ENCODE results near the gene RBBP4.

The RBBP4 gene

GRCh38 chr1:32727876-32728275 is 76.9 kb downstream of the RBBP4 start:
- DNase-seq, result no peak

GRCh38 chr1:32728413-32729077 is 77.5 kb downstream of the RBBP4 start:
- DNase-seq, result no peak

GRCh38 chr1:32729254-32730046 is 78.4 kb downstream of the RBBP4 start:
- no peak for DNase-seq

- no peak for DNase-seq
Observed at GRCh38 chr1:32733582-32734321, 82.7 kb downstream of the RBBP4 start.
